HL-60 (cell line): ENCODE results near the gene PPEF2.
"Not testable (repeated sequence)": the region's sequence is repeated elsewhere in the genome, so short reads cannot be mapped to it uniquely, and the experiment has no call there.

Experiments
- GABPA ChIP-seq: IDR thresholded peaks from 2 replicates; pipeline ENCODE4 v1.6.1; 2012; ENCODE audit warnings: low read depth
- POLR2AphosphoS5 ChIP-seq: IDR thresholded peaks from 2 replicates; pipeline ENCODE4 v1.6.1; 2012; ENCODE audit warnings: low read depth
- REST ChIP-seq: IDR thresholded peaks from 2 replicates; pipeline ENCODE4 v1.6.1; 2012; ENCODE audit warnings: low read depth; ENCODE audit not compliant: insufficient replicate concordance
- SPI1 ChIP-seq: IDR thresholded peaks from 2 replicates; pipeline ENCODE4 v1.6.1; 2012; ENCODE audit warnings: low read depth, mild to moderate bottlenecking, borderline replicate concordance
- TF ChIP-seq, protein P1 (sequence below): IDR thresholded peaks from one replicate; pipeline ENCODE4 v1.5.1; 2011; ENCODE audit warnings: low read length, control low read depth, inconsistent platforms; ENCODE audit not compliant: insufficient read depth

DNA sequence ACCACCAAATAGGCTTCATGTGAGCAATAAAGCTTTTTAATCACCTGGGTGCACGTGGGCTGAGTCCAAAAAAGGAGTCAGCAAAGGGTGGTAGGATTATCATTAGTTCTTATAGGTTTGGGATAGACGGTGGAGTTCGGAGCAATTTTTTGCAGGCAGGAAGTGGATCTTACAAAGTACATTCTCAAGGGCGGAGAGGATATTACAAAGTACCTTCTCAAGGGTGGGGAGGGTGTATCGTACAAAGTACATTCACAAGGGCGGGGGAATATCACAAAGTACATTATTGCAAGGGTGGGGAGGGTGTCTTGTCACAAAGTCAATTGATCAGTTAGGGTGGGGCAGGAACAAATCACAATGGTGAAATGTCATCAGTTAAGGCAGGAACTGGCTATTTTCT, 8.6 kb upstream of the PPEF2 start:
- TF ChIP-seq, protein P1, sequence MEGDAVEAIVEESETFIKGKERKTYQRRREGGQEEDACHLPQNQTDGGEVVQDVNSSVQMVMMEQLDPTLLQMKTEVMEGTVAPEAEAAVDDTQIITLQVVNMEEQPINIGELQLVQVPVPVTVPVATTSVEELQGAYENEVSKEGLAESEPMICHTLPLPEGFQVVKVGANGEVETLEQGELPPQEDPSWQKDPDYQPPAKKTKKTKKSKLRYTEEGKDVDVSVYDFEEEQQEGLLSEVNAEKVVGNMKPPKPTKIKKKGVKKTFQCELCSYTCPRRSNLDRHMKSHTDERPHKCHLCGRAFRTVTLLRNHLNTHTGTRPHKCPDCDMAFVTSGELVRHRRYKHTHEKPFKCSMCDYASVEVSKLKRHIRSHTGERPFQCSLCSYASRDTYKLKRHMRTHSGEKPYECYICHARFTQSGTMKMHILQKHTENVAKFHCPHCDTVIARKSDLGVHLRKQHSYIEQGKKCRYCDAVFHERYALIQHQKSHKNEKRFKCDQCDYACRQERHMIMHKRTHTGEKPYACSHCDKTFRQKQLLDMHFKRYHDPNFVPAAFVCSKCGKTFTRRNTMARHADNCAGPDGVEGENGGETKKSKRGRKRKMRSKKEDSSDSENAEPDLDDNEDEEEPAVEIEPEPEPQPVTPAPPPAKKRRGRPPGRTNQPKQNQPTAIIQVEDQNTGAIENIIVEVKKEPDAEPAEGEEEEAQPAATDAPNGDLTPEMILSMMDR = not testable (repeated sequence)
- not testable (repeated sequence) for TF ChIP-seq POLR2AphosphoS5, GABPA, REST, SPI1
